Measurements from ENCODE around the gene MACROD2. TPM values are rescaled to one million over a fixed set of nuclear protein-coding genes. Genes with fewer than 3 reads are reported as not detected.

MACROD2 gene
- total RNA-seq, 1 donor from 2014 or later = 6.4 TPM

GRCh38 chr20:15419856-15420255, 1424.5 kb downstream of the MACROD2 start:
- Mint-ChIP-seq H3K36me3 (ENCODE audit: low read depth) (peaks cover 2% of the 10 kb centered on the region), H3K27ac (ENCODE audit: unreplicated experiment) (no peak overlapping the region), H3K4me3 (no peak overlapping the region), H3K4me1 (peaks cover 6% of the 10 kb centered on the region), H3K27me3 (ENCODE audit: low read depth) (no peaks in the 10 kb centered on the region), H3K9me3 (peaks cover 7% of the 10 kb centered on the region)
- TF ChIP-seq CTCF (conservative IDR thresholded peaks at IDR 0.05) = no peak
- no peak for DNase-seq (ENCODE audit: low read depth, low spot score)

GRCh38 chr20:15422966-15423365, 1427.7 kb downstream of the MACROD2 start:
- Mint-ChIP-seq H3K4me3 (no peak overlapping the region), H3K27me3 (ENCODE audit: low read depth) (no peaks in the 10 kb centered on the region)

GRCh38 chr20:15439551-15439950, 1444.2 kb downstream of the MACROD2 start:
- DNase-seq (ENCODE audit: low read depth, low spot score) = no peak
- H3K27me3 Mint-ChIP-seq (ENCODE audit: low read depth) = no peaks in the 10 kb centered on the region
- no peak overlapping the region for H3K4me3 Mint-ChIP-seq
- TF ChIP-seq CTCF (conservative IDR thresholded peaks at IDR 0.05) = no peak
- H3K9me3 Mint-ChIP-seq = peaks cover 4% of the 10 kb centered on the region
- no peak overlapping the region for H3K27ac Mint-ChIP-seq (ENCODE audit: unreplicated experiment)
- peaks cover 1% of the 10 kb centered on the region for H3K36me3 Mint-ChIP-seq (ENCODE audit: low read depth)
- H3K4me1 Mint-ChIP-seq = no peaks in the 10 kb centered on the region

More at GRCh38 chr20:15422966-15423365, 1427.7 kb downstream of the MACROD2 start:
- Mint-ChIP-seq H3K27ac (ENCODE audit: unreplicated experiment) (no peak overlapping the region), H3K9me3 (peaks cover 8% of the 10 kb centered on the region), H3K36me3 (ENCODE audit: low read depth) (peaks cover 2% of the 10 kb centered on the region), H3K4me1 (peaks cover 6% of the 10 kb centered on the region)
- TF ChIP-seq CTCF (conservative IDR thresholded peaks at IDR 0.05) = no peak
- DNase-seq (ENCODE audit: low read depth, low spot score) = no peak

GRCh38 chr20:15440049-15440820, 1444.9 kb downstream of the MACROD2 start:
- no peak for TF ChIP-seq CTCF (conservative IDR thresholded peaks at IDR 0.05)
- no peaks in the 10 kb centered on the region for H3K27me3 Mint-ChIP-seq (ENCODE audit: low read depth)
- no peak overlapping the region for H3K4me3 Mint-ChIP-seq
- no peak for DNase-seq (ENCODE audit: low read depth, low spot score)
- H3K36me3 Mint-ChIP-seq (ENCODE audit: low read depth) = no peaks in the 10 kb centered on the region
- H3K27ac Mint-ChIP-seq (ENCODE audit: unreplicated experiment) = no peak overlapping the region
- H3K9me3 Mint-ChIP-seq = peaks cover 3% of the 10 kb centered on the region
- H3K4me1 Mint-ChIP-seq = no peaks in the 10 kb centered on the region

- Mint-ChIP-seq H3K4me3 (no peak overlapping the region), H3K9me3 (no peaks in the 10 kb centered on the region), H3K4me1 (no peaks in the 10 kb centered on the region), H3K27me3 (ENCODE audit: low read depth) (no peaks in the 10 kb centered on the region), H3K27ac (ENCODE audit: unreplicated experiment) (no peak overlapping the region), H3K36me3 (ENCODE audit: low read depth) (no peaks in the 10 kb centered on the region)
- no peak for TF ChIP-seq CTCF (conservative IDR thresholded peaks at IDR 0.05)
- DNase-seq (ENCODE audit: low read depth, low spot score) = no peak
Measured at GRCh38 chr20:15445056-15445840, 1449.9 kb downstream of the MACROD2 start.

Measured in neural crest cell (in vitro differentiated cells).